H1 (cell line): Measurements from ENCODE around the gene PLA2G2E. TPM values are rescaled to one million over a fixed set of nuclear protein-coding genes. Genes with fewer than 3 reads are reported as not detected.

ENCODE experiments used
- ASH2L ChIP-seq: fragments of 200-600, 300-600 bp; sonication (generic); IDR thresholded peaks from one replicate; pipeline ENCODE4 v1.7.1; 2017; ENCODE audit warnings: low read length
- PHF8 ChIP-seq: fragments of 200-600 bp; sonication (generic); conservative IDR thresholded peaks from 2 replicates; pipeline ENCODE4 v1.7.1; 2012; ENCODE audit warnings: low read depth, mild to moderate bottlenecking, inconsistent platforms, low read length, moderate library complexity
- TAF1 ChIP-seq: IDR thresholded peaks from 2 replicates; pipeline ENCODE4 v1.6.1; 2011; ENCODE audit warnings: mild to moderate bottlenecking, low read depth, low read length
- polyA plus RNA-seq, 7 experiments: library from polyadenylated mRNA; depleted of rRNA in 3 of 7; stranded (reverse) in 5 of 7; unstranded in 2 of 7; fragments of >200 nt in 5 of 7; fragments of 200-250 nt in 2 of 7; gene quantifications; 1 replicate in 5 of 7; 2 replicates in 1 of 7; 4 replicates in 1 of 7; pipeline versions ENCODE4 v1.2.1 to v1.2.3, GENCODE V29; 2011 to 2013; ENCODE audit warnings: missing spikeins in 2 of 7, mixed read lengths in 2 of 7
- total RNA-seq: library from RNA; stranded (reverse); fragmentation: NEBNext Ultra II Directional; extraction: Animal tissue kit (Norgen Biotek cat#: 25700); gene quantifications from 2 replicates; pipeline ENCODE4 v1.2.1, GENCODE V29; 2021

The PLA2G2E gene
- total and polyA plus RNA-seq, 2 of the 8 experiments (the other 6 are each of a cell fraction or from before 2014, with no cell fraction given), result not detected

GRCh38 chr1:19964542-19964941 is 41.1 kb upstream of the PLA2G2E start (continued):
- TF ChIP-seq TAF1 (no peak), PHF8 (no peak), ASH2L (no peak)
